ENCODE data around the gene ITSN1. TPM values are rescaled to one million over a fixed set of nuclear protein-coding genes. Genes with fewer than 3 reads are reported as not detected.

The ITSN1 gene
- total and polyA plus RNA-seq, 2 of the 13 experiments (the other 11 are each of a cell fraction or from before 2014, with no cell fraction given): 26.1 to 33.8 TPM

GRCh38 chr21:33924079-33924765 is 281.9 kb downstream of the ITSN1 start (continued):
- TF ChIP-seq, protein P1, sequence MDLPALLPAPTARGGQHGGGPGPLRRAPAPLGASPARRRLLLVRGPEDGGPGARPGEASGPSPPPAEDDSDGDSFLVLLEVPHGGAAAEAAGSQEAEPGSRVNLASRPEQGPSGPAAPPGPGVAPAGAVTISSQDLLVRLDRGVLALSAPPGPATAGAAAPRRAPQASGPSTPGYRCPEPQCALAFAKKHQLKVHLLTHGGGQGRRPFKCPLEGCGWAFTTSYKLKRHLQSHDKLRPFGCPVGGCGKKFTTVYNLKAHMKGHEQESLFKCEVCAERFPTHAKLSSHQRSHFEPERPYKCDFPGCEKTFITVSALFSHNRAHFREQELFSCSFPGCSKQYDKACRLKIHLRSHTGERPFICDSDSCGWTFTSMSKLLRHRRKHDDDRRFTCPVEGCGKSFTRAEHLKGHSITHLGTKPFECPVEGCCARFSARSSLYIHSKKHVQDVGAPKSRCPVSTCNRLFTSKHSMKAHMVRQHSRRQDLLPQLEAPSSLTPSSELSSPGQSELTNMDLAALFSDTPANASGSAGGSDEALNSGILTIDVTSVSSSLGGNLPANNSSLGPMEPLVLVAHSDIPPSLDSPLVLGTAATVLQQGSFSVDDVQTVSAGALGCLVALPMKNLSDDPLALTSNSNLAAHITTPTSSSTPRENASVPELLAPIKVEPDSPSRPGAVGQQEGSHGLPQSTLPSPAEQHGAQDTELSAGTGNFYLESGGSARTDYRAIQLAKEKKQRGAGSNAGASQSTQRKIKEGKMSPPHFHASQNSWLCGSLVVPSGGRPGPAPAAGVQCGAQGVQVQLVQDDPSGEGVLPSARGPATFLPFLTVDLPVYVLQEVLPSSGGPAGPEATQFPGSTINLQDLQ (CRISPR knock-in tag; IDR thresholded peaks at IDR 0.05): no peak
- TF ChIP-seq ZNF10 (CRISPR knock-in tag; IDR thresholded peaks at IDR 0.05; ENCODE audit: borderline replicate concordance, low read depth): no peak
- TF ChIP-seq ZNF850 (CRISPR knock-in tag; conservative IDR thresholded peaks at IDR 0.05): no peak
- no peak for TF ChIP-seq GATA4 (IDR thresholded peaks at IDR 0.05; ENCODE audit: borderline replicate concordance, low read depth)
- peak; percentile 46; the same call in 1 of the 2 replicates for TF ChIP-seq ZNF792 (CRISPR knock-in tag; IDR thresholded peaks at IDR 0.05)
- TF ChIP-seq ERF (CRISPR knock-in tag; IDR thresholded peaks at IDR 0.05): 0 out of 2 replicates have a peak, but pooled peaks have one; percentile 13
- no peak for TF ChIP-seq IKZF1 (IDR thresholded peaks at IDR 0.05)
- no peak for TF ChIP-seq DNMT3B (CRISPR knock-in tag; conservative IDR thresholded peaks at IDR 0.05)
- TF ChIP-seq, protein P2, sequence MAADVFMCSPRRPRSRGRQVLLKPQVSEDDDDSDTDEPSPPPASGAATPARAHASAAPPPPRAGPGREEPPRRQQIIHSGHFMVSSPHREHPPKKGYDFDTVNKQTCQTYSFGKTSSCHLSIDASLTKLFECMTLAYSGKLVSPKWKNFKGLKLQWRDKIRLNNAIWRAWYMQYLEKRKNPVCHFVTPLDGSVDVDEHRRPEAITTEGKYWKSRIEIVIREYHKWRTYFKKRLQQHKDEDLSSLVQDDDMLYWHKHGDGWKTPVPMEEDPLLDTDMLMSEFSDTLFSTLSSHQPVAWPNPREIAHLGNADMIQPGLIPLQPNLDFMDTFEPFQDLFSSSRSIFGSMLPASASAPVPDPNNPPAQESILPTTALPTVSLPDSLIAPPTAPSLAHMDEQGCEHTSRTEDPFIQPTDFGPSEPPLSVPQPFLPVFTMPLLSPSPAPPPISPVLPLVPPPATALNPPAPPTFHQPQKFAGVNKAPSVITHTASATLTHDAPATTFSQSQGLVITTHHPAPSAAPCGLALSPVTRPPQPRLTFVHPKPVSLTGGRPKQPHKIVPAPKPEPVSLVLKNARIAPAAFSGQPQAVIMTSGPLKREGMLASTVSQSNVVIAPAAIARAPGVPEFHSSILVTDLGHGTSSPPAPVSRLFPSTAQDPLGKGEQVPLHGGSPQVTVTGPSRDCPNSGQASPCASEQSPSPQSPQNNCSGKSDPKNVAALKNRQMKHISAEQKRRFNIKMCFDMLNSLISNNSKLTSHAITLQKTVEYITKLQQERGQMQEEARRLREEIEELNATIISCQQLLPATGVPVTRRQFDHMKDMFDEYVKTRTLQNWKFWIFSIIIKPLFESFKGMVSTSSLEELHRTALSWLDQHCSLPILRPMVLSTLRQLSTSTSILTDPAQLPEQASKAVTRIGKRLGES (CRISPR knock-in tag; IDR thresholded peaks at IDR 0.05; ENCODE audit: borderline replicate concordance): no peak
- TF ChIP-seq AKNA (CRISPR knock-in tag; IDR thresholded peaks at IDR 0.05; ENCODE audit: borderline replicate concordance): no peak
- no peak for TF ChIP-seq ZNF564 (CRISPR knock-in tag; IDR thresholded peaks at IDR 0.05)
- TF ChIP-seq NKX3-1 (CRISPR knock-in tag; IDR thresholded peaks at IDR 0.05): no peak
- TF ChIP-seq ZBTB3 (CRISPR knock-in tag; IDR thresholded peaks at IDR 0.05; ENCODE audit: borderline replicate concordance, low read depth): no peak
- no peak for TF ChIP-seq PLSCR1 (CRISPR knock-in tag; IDR thresholded peaks at IDR 0.05; ENCODE audit: borderline replicate concordance)
- 0 out of 2 replicates have a peak, but pooled peaks have one; percentile 21 for TF ChIP-seq SMAD3 (CRISPR knock-in tag; IDR thresholded peaks at IDR 0.05)
- 0 out of 2 replicates have a peak, but pooled peaks have one; percentile 24 for TF ChIP-seq BHLHE40 (IDR thresholded peaks at IDR 0.05; ENCODE audit: low read length)
